GM18505 (cell line): Measurements from ENCODE around the gene UGGT1.

Experiments
- ATAC-seq: cut with Tn5 transposase; IDR thresholded peaks from one replicate; pipeline ENCODE4 v1.9.1; 2021; ENCODE audit not compliant: unreplicated experiment
- POLR2A ChIP-seq: IDR thresholded peaks from 4 replicates; pipeline ENCODE4 v1.6.1; 2011; ENCODE audit warnings: borderline replicate concordance; ENCODE audit not compliant: insufficient read depth, insufficient read length; ENCODE audit errors: extremely low read depth

UGGT1 gene

DNA sequence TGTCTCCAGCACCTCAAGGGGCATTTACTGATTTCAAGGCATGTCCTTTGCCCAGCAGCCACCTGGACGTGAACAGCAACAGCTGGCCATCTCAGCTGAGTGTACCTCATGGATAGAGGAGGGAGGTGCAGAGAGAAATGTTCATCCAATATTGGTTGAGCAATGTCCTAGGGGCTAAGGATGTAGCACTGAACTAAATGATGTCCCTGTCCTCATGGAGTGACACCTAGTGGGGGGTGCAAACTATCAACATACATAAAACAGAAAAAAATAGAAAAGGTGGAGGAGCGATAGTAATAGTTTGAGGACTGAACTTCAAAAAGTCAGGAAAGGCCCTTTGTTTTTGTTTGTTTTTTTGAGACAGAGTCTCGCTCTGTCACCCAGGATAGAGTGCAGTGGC is 4.8 kb upstream of the UGGT1 start:
- no peak for ATAC-seq
- no peak for TF ChIP-seq POLR2A

DNA sequence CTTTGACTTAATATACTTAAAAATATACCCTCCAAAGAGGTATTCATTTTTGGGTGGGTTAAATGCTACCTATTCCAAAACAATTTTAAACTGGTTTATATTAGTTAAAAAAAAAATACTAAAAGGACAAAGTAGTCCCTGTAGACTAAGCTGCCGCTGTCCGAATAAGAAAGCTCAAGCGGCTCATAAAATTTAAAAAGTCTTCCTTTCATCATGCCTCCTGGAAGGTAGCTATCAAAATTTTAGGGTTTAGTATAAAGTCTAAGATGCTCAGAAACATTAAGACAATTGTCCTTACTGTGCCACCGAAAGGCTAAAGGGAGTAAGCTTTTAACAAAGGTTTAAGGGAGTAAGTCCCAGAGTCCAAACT is 440 bp upstream of the UGGT1 start:
- ATAC-seq = no peak
- no peak for TF ChIP-seq POLR2A

DNA sequence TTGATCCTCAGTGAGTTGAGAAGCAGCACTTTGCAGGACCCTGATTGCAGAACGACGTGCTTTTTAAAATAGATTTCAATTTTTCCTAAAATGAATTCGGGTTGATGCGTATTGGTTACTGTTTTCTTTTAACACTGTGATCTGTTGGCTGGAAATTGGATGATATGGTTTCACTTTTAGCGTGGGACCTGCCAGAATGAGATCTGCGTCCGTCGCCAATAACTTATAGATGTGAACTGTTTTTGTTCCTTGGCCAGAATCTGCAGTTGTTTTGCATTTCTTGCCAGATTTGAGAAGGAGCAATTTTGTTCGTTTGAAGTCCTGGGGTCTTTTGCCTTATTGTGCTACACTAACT is 703 bp downstream of the UGGT1 start:
- ATAC-seq = no peak
- TF ChIP-seq POLR2A = no peak

DNA sequence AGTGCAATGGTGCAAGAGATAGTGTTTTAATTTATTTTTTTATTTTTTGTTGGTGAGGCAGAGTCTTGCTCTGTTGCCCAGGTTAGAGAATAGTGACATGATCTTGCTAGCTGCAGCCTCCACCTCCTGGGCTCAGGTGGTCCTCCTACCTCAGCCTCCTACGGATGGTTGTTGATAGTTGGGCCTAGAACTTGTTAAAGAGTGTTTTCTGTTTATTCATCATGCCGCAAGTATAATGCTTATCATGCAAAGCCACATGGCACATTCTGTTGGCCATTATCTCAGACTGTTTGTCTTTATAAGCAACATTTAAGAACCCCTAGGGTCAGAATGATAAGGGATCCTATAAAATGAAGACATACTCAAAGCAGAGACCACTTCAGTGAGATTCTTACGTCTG is 1.7 kb downstream of the UGGT1 start:
- no peak for TF ChIP-seq POLR2A
- ATAC-seq = no peak

DNA sequence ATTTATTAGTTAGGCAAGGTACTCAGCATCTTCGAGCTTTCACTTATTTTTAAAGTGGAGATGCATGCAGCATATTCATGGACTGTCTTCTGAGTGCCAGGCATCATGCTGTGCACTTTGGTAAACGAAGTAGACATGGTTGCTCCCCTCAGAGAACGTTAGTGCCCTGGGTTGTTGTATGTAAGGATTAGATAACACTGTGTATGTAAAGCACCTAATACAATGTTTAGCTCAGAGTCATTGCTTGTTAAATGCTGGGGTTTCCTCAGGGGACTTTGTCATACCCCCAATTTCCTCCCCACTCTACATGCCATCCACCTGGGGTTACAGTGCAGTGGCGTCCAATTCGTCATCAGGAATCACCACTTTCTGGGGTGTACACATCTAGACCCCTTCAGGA is 2.8 kb downstream of the UGGT1 start:
- no peak for ATAC-seq
- no peak for TF ChIP-seq POLR2A

DNA sequence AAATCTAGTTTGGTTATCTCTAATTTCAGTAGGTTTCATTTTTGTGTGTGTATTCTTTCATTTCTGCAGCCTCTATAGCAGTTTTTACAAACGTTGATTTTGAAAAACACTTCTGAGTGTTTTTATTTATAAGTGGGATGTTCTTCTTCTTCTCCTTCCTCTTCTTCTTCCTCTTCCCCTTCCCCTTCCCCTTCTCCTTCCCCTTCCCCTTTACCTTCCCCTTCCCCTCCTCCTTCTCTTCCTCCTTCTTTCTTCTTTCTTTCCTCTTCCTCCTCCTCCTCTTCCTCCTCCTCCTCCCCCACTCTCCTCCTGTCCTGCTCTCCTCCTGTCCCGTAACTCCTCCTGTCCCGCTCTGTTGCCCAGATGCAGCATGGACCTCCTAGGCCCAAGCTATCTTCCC is 4.2 kb downstream of the UGGT1 start:
- ATAC-seq = no peak

DNA sequence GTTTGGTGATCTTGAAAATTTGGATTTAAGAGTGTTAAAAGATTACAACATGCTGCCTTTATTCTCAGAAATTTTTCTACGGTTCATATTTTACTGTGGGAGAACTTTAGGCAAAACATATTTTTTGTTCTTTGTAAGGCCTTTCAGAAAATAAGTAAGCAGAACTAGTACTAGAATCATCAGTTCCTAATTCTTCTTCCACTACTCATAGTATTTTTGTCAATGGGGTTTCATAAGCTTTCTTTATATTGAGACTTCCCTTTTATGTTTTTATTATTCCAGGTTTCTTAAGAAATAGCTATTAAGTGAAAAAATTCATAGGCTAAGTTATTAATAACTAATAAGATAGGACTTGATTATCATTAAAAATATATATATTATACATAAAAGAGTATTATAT is 12.4 kb downstream of the UGGT1 start:
- ATAC-seq = no peak
- no peak for TF ChIP-seq POLR2A

More for the DNA sequence above, 4.2 kb downstream of the UGGT1 start:
- no peak for TF ChIP-seq POLR2A

DNA sequence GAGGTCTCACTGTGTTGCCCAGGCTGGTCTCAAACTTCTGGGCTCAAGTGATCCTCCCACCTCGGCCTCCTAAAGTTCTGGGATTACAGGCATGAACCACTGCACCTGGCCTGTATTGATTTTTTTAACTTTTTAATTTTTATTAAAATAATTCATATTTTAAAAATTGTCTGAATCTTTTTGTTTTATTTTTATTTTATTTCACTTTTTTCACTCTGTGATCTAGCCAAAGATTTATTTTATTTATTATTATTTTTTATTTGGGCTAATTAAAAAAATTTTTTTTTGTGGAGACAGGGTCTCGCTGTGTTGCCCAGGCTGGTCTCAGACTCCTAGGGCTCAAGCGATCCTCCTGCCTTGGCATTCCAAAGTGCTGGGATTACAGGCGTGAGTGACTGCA is 14.1 kb downstream of the UGGT1 start:
- no peak for ATAC-seq
- no peak for TF ChIP-seq POLR2A

DNA sequence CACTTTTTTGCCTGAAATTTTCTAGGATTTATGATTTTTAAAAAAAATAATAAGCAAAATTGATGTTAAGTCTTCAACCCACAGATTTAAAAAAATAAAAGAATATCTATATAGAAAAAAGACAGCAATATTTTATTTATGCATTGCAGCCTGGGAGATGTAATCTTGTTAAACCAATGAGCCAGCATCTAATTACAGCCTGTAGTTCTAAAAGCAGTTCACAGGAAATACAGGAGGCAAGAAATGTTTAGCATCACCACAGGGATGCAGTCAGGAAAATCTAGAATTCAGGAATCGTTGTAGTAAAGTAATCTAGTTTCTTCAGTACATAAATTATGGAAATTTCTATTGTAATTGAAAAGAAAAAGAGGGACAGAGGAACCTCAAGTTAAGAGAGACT is 17.2 kb downstream of the UGGT1 start:
- TF ChIP-seq POLR2A = no peak
- no peak for ATAC-seq

DNA sequence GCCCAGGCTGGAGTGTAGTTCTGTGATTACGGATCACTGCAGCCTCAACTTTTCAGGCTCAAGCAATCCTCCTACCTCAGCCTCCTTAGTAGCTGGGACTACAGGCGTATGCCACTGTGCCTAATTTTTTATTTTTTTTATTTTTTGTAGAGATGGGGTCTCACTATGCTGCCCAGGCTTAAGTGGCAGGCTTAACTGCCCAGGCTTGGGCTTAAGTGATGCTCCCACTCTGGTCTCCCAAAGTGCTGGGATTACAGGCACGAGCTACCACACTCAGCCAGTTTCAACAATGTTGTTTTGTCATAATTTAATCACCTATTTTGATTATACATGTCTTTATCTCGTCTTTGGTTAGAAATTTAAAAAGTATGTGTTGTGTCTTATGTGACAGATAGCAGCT is 18.2 kb downstream of the UGGT1 start:
- ATAC-seq = no peak
- no peak for TF ChIP-seq POLR2A

DNA sequence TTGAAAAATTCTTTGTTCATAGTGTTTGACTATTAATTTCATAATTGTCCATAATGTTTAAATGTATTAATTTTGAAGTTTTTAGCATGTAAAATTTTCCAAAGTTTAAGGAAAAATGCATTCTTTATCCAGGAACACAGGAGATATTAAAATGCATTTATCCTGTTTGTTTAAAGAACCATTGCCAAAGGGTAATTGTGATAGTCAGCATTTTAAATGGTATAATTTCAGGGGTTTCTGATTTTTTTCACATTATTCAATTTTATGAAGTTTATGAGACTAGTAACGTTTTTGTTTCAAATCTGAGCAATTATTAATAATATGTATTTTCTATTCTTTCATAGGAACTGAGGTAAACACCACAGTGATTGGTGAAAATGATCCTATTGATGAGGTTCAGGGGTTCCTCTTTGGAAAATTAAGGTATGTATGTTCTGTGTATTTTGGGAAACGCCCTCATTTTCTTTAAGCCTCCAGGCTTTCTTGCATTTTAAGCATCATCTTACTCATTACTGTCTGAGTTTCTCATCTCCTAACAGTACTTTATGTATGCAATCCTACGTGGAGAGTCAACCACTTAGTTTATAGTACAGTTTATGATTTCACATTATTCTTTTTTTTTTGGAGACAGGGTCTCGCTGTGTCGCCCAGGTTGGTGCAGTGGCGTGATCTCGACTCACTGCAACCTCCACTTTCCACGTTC is 25.1 kb downstream of the UGGT1 start:
- TF ChIP-seq POLR2A = no peak
- no peak for ATAC-seq

DNA sequence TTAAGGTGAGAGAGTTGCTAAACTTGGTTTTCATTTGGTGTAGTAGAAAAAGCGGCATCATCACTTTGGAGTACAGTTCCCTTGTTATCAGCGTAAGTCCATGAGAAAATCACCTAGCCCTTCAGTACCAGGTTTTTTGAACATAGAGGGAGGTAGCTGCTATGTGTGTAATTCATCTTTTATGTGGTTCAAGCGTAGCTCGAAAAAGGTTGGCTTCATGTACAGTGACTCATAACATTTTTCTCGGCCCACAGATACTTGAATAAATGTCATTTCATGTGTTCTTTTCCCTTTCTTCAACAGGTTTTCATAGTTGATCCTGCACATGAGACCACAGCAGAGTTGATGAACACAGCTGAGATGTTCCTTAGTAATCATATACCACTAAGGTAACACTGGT is 43.6 kb downstream of the UGGT1 start:
- no peak for ATAC-seq
- no peak for TF ChIP-seq POLR2A

DNA sequence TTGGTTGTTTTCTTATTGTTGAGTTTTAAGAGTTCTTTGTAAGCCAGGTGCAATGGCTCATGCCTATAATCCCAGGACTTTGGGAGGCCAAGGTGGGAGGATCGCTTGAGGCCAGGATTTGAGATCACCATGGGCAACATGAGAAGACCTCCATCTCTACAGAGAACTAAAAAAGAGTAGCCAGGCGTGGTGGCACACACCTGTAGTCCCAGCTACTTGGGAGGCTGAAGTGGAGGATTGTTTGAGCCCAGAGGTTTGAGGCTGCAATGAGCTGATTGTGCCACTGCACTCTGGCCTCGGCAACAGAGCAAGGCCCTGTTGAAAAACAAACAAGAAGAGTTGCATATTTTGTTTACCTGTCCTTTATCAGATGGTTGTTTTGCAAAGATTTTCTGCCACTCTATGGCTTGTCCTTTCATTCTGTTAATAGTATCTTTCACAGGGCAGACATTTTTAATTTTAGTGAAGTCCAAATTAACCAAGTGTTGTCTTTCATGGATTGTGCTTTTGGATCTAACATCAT is 46.2 kb downstream of the UGGT1 start:
- ATAC-seq = no peak
- TF ChIP-seq POLR2A = no peak

DNA sequence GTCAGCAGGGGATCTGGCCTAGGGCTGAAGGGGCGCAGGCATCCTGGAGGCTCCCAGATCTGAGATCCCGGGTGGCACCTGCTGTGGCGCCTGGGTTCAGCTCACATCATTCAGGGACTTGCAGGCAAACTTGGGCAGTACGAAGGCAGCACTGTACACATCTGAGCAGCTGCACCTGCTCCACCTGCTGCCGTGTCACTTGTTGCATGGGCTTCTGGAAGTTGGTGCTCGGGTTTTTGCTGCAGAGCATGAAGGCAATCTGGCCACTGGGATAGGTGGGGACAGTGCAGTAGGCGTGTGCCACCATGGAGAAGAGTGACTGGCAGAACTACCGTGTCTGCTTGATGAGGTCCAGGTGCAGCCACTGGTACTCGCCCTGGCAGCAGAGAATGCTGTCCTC is 48.6 kb downstream of the UGGT1 start:
- ATAC-seq = no peak
- no peak for TF ChIP-seq POLR2A

DNA sequence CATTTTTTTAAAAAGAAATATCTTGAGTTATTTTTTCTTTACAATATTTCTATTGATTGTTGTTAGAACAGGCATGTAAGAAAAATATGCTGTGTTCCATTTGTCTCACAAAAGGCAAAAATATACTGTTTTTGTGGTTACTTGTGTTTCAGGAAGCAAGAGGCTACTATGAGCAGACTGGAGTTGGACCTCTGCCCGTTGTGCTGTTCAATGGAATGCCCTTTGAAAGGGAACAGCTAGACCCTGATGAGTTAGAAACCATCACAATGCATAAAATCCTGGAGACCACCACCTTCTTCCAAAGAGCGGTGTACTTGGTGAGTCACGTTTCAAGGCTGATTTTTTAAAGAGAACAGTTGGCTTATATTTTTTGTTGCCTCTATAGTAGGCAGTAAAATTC is 54.7 kb downstream of the UGGT1 start:
- TF ChIP-seq POLR2A = no peak
- ATAC-seq = no peak
